PC-3 (cell line): ENCODE results near the gene ABHD16A.

Source experiments
- EZH2 ChIP-seq: fragments of 300-600 bp; sonication (generic); IDR thresholded peaks from one replicate; pipeline ENCODE4 v1.6.1; 2017; ENCODE audit warnings: antibody characterized with exemption, mild to moderate bottlenecking, low read length; ENCODE audit not compliant: unreplicated experiment
- TF ChIP-seq, protein P1 (sequence below): fragments of 300-600 bp; sonication (generic); conservative IDR thresholded peaks from 2 replicates; pipeline ENCODE4 v1.5.1; 2017; ENCODE audit warnings: antibody characterized with exemption, low read depth, mild to moderate bottlenecking, low read length

DNA sequence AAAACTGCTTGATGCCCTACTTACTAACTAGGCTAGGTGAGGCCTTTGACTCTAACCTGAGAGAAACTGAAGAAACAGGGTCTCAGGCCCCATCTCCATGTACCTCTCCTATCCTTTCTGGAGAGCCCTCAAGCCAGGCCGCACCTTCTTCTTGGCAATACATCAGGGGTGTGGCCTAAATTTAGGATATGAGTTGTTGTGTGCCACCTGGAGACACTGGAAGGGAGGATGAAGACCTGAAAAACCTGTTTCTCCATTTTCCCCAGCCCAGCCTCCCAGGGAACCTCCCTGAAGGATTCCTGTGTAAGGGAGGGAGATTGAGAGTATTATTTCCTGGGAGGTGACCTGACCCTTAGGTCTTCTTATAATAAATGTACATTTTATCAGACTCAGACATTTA lies 15.1 kb upstream of the ABHD16A start:
- TF ChIP-seq, protein P1, sequence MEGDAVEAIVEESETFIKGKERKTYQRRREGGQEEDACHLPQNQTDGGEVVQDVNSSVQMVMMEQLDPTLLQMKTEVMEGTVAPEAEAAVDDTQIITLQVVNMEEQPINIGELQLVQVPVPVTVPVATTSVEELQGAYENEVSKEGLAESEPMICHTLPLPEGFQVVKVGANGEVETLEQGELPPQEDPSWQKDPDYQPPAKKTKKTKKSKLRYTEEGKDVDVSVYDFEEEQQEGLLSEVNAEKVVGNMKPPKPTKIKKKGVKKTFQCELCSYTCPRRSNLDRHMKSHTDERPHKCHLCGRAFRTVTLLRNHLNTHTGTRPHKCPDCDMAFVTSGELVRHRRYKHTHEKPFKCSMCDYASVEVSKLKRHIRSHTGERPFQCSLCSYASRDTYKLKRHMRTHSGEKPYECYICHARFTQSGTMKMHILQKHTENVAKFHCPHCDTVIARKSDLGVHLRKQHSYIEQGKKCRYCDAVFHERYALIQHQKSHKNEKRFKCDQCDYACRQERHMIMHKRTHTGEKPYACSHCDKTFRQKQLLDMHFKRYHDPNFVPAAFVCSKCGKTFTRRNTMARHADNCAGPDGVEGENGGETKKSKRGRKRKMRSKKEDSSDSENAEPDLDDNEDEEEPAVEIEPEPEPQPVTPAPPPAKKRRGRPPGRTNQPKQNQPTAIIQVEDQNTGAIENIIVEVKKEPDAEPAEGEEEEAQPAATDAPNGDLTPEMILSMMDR, result no peak
- no peak for TF ChIP-seq EZH2
